GM12891 (cell line): ENCODE measurements around the gene TANC2.

Source experiments
- POLR2A ChIP-seq: IDR thresholded peaks from 2 replicates; pipeline ENCODE4 v1.6.1; 2011; ENCODE audit warnings: low read depth, low read length, control low read depth
- POLR2AphosphoS5 ChIP-seq: IDR thresholded peaks from 2 replicates; pipeline ENCODE4 v1.6.1; 2011; ENCODE audit warnings: low read depth, low read length, control low read depth
- TAF1 ChIP-seq: IDR thresholded peaks from 2 replicates; pipeline ENCODE4 v1.6.1; 2011; ENCODE audit warnings: low read depth, low read length, control low read depth

GRCh38 chr17:62916684-62917571 lies 49.1 kb upstream of the TANC2 start:
- TF ChIP-seq POLR2A (no peak), POLR2AphosphoS5 (no peak), TAF1 (no peak)
